WI38 (cell line): ENCODE results near the gene FUNDC2.
"Not testable (repeated sequence)": the region's sequence is repeated elsewhere in the genome, so short reads cannot be mapped to it uniquely, and the experiment has no call there.

ENCODE experiments used
- H3K4me3 ChIP-seq: 2 replicates; pipeline ENCODE4 v1.5.1; 2011; ENCODE audit warnings: low read depth, mild to moderate bottlenecking, control low read depth, low read length
- CTCF ChIP-seq: IDR thresholded peaks from 2 replicates; pipeline ENCODE4 v1.5.1; 2012; ENCODE audit warnings: low read depth, mild to moderate bottlenecking, control low read depth, low read length

FUNDC2 gene

GRCh38 chrX:154990496-154990895 lies 36.1 kb upstream of the FUNDC2 start:
- H3K4me3 ChIP-seq: no peak overlapping the region
- no peak for TF ChIP-seq CTCF

- H3K4me3 ChIP-seq: no peak overlapping the region
- TF ChIP-seq CTCF: no peak
Observed at GRCh38 chrX:154991039-154991438, 35.6 kb upstream of the FUNDC2 start.

- no peak overlapping the region for H3K4me3 ChIP-seq
- TF ChIP-seq CTCF: no peak
Observed at GRCh38 chrX:154991476-154991875, 35.2 kb upstream of the FUNDC2 start.

- no peak overlapping the region for H3K4me3 ChIP-seq
- TF ChIP-seq CTCF: no peak
Observed at GRCh38 chrX:154998204-154998880, 28.3 kb upstream of the FUNDC2 start.

- no peak for TF ChIP-seq CTCF
- H3K4me3 ChIP-seq: no peak overlapping the region
Observed at GRCh38 chrX:155000841-155001240, 25.8 kb upstream of the FUNDC2 start.

GRCh38 chrX:155001873-155002272 lies 24.8 kb upstream of the FUNDC2 start:
- TF ChIP-seq CTCF: no peak
- no peak overlapping the region for H3K4me3 ChIP-seq

GRCh38 chrX:155005190-155005589 lies 21.5 kb upstream of the FUNDC2 start:
- no peak overlapping the region for H3K4me3 ChIP-seq
- TF ChIP-seq CTCF: no peak

GRCh38 chrX:155006379-155006778 lies 20.3 kb upstream of the FUNDC2 start:
- H3K4me3 ChIP-seq: not testable (repeated sequence)

- not testable (repeated sequence) for H3K4me3 ChIP-seq
Observed at GRCh38 chrX:155006913-155007671, 19.6 kb upstream of the FUNDC2 start.

GRCh38 chrX:155008578-155008977 lies 18.1 kb upstream of the FUNDC2 start:
- H3K4me3 ChIP-seq: not testable (repeated sequence)
